GM18499 (cell line): Measurements from ENCODE around the gene SHFL.

Experiments
- ATAC-seq: cut with Tn5 transposase; IDR thresholded peaks from one replicate; pipeline ENCODE4 v1.9.1; 2021; ENCODE audit warnings: moderate number of reproducible peaks; ENCODE audit not compliant: insufficient read depth, unreplicated experiment

SHFL gene

GRCh38 chr19:10126213-10126639 lies 40.1 kb downstream of the SHFL start:
- ATAC-seq: no peak

DNA sequence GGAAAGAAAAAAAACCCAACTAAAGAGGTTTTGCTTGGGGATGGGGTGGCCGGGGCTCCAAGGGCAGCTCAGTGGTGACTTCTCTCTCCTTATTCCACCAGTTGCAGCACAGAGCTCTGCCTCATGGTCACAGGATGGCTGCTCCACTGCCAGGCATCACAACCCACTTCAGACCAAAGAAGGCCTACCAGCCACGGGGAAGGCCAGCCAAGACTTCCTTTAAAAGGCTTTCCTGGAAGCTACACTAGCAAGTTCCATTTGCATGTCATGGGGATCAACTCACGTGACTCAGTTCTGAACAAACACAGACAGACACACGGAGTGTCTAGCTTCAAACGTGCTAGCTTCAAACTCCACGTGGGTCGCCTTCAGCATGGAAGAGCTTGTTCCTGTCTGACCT lies 46.8 kb downstream of the SHFL start:
- no peak for ATAC-seq

DNA sequence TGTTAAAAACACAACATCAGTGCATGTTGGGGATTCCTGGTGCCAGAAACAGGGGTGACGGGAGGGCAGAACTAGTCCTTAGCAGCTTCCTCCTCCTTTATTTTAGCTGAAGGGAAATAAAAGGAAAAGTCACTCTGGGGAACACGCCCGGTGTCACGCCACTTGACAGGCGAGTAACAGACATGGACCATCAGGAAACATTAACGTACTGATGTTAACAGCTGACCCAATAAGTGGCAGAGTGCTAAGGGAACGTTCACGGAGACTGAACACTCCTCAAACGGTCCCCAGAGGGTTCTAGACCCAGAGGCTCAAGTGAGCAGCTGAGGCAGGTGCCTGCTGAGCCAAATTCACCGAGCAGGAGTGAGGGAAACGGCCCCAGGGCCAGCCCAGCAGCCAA lies 47.5 kb downstream of the SHFL start:
- no peak for ATAC-seq

GRCh38 chr19:10134040-10134439 lies 47.9 kb downstream of the SHFL start:
- ATAC-seq: no peak

GRCh38 chr19:10135551-10136334 lies 49.6 kb downstream of the SHFL start:
- no peak for ATAC-seq

DNA sequence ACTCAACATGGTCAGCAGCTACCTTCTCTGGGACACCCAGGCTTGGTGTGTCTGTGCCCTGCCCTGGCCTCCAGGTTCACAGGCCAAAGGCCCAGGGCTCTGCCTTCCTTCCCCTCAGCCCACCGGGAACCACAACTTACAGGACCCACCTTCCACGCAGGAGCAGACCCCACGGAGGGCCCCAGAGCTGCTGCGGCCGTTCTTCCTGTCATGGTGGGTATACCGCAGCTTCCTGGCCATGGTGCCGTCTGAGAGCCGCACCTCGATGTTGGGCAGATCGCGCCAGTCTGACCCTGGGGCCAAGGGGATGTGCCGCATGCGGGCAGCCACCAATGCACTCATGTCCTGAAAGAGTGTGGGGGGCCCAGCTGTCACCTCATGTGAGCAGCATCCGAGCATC lies 50.8 kb downstream of the SHFL start:
- no peak for ATAC-seq

- no peak for ATAC-seq
Observed at GRCh38 chr19:10137751-10138682, 51.9 kb downstream of the SHFL start.

DNA sequence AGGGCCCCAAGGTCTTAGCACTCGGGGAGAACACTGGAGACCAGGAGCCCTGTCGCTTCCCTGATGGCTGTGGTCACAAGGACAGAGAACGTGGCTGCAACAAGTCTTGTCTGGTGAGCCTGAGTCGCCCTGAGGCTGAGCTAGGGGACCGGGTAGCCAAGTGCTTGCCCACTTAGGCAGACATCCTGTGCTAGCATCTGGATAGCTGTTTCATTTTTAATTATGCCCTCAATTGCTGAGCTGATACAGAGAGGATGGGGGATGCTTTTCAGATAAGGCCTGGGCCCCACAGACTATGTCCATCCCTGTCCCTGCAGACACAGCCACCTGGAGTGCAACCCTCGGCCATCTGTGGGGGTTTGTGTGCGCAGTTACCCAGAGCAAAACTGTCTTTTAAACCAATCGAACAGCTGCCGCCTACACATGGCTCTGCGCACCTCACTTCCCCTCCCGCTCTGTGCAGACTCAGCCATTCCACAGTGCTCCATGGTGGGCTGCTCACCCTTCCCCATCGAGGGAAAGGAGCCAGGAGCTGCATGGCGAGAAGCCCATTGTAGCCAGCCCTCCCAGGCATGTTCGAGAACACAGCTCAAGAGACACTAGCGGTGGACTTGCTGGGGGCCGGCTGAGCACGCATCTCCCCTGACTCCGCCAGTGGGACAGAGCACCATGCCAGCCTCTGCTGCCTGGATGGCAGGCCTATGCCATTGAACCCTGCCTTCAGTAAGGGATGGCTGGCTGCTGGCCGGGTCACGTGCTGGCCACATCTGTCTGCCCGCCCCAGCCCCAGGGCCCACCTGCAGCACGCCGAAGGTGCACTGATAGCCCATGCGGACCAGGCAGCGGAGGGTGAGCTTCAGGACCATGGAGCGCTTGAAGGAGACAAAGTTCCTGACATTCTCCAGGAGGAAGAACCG lies 53.0 kb downstream of the SHFL start:
- ATAC-seq: no peak

GRCh38 chr19:10139952-10140351 lies 53.8 kb downstream of the SHFL start:
- no peak for ATAC-seq

- ATAC-seq: no peak
Observed at GRCh38 chr19:10141479-10141878, 55.4 kb downstream of the SHFL start.

- no peak for ATAC-seq
Observed at GRCh38 chr19:10141973-10142372, 55.9 kb downstream of the SHFL start.
